DMS 273 (cell line): Measurements from ENCODE around the gene OXGR1.
"Not testable (repeated sequence)": the region's sequence is repeated elsewhere in the genome, so short reads cannot be mapped to it uniquely, and the experiment has no call there.

Source experiments
- DNase-seq: peaks from one replicate; lab custom pipeline; 2025; ENCODE audit not compliant: unreplicated experiment; lab: John Stamatoyannopoulos, UW

Gene OXGR1

DNA sequence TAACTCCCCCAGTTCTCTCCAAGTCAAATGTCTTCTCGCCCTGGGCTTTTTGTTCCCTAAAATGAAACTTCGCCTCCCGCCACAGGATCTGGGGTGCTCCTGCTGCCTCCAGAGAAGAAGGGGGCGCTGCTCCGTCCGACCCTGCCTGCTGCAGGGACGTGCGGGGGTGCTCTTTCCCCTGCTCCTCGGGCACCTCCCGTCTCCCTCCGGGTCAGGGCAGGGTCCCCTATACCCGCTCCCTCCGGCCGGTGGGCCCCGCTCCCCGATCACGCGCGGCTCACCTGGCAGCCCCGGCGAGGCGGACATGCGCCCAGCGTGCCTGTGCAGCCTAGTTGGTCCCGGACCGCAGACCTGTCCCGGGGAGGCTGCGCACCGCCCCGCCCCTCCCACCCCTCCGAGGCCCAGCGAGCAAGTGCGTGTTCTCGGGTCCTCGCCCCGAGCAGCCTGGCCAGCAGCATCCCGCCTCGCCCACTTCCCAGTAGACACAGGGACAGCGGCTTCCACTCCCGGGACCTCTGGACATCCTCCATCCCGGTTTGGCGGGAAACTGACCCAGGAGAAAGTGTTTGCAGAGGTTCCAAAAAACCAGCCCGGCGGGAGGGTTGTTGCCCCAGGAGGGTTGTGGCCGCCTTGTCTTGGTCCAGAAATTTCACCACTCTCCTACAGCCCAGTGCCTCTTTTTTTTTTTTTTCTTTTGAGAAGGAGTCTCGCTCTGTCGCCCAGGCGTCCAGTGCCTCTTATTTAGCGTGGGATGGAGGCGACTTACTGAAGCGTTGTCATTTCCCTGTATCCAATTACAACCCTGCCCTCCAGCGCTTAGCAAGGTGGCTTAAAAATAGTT is at the start of gene OXGR1:
Gene OXGR1, minus strand, starts transcription at position 460 of the 841 bp plus-strand sequence. CDS start 6,717 bp downstream, outside the sequence.
- DNase-seq = peak; percentile 38

DNA sequence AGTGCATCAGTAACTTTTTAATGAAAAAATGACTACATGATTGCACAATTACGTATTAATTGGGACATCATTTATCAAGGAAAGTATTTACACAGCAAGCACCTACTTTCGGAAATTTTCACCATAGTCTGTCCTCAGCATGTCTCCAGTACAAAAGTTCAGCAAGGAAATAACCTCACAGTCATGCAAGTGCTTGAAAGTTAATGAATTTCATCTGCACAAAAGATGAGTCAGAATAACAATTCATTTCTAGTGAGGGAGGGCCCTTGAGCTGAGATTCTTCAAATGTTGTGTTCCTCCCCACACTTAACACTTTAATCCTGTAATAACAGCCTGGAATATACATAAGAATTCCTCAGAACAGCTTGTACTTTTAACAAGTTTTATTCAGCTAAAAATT is 49.0 kb upstream of the OXGR1 start:
- DNase-seq = no peak

DNA sequence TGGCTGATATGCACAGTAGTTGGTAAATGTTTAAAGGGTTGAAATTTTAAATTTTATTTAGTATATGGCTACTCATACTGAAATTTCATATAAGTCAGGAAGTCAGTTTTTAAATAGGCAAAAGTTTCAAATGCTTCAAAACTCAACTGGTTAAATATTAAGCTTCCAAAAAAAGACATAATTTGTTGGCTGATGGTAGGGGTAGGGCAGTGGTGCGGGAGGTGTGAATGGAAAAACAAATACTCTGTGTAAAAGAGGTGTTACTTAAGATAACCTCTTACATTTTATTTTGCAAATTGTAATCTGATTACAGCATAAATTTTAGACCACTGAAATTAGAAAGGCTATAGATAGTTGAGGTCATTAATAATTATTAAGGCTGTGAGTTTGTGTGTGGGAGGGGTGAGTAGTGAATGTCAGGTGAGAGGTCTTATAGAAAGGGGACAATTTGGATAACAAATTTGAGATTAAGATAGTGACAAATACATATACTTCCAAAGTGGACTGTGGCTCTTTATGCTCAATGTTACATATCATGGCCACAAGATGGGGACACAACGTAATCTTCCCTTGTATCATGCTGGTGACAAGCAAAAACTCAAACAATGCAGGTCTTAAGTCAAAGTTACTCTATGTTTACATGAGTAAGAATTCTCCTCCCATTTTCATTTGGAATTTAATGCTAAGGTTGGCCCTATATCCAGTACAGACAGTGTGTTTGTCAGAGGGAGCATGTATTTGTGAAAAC is 36.6 kb upstream of the OXGR1 start:
- peak; percentile 45 for DNase-seq

DNA sequence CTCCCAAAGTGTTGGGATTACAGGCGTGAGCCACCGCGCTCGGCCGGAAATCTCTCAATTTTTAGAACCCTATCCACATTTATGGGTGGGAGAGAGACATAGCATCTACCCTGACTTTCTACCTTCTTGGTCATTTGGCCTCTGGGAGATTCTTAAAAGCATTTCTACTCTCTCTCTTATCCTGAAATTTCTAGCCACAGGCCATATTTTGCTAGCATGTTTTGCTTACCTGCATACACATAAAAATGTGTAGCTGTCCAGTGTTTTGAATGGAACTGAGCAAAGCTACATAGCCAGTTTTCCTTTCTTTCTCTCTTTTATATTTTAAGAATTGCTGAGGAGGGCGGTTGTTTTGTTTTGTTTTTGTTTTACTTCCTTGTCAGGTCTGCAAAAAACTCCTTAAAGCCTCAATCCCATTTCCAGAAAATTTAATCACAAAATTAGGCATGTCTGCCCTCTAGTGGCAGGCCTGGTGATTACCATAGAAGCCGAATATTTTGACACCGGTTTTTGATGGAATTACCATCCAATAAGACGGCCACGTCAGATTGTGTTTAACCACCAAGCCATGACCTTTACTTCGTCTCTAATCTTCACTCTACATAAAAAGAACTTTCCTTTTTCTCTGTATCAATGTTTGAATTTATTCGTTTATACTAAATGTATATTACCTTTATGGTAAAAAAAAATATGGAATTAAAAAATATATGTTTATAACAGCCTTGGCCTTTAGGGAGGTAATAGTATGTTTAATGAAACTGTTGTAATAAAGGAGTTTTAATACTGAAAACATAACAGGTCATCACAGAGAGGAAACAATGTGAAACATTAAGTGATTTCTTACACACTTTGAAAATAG is 34.4 kb upstream of the OXGR1 start:
- DNase-seq = peak; percentile 70

DNA sequence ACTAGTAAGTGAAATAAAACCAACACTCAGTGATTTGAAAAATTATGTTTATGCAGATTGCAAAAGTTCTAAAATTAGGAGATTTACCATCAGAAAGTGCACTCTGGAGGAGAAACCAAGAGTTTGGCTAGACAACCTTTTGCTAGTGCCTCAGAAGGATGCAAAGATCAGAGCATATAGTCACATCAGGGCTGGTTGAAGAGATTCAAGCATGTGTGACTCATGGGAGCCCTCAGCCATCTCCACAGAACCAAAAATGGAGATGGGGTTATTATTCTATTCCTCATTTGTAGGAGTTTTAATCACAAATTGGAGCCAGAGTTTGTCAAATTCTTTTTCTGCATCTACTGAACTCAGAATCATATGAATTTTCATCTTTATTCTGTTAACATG is 32.9 kb upstream of the OXGR1 start:
- no peak for DNase-seq

DNA sequence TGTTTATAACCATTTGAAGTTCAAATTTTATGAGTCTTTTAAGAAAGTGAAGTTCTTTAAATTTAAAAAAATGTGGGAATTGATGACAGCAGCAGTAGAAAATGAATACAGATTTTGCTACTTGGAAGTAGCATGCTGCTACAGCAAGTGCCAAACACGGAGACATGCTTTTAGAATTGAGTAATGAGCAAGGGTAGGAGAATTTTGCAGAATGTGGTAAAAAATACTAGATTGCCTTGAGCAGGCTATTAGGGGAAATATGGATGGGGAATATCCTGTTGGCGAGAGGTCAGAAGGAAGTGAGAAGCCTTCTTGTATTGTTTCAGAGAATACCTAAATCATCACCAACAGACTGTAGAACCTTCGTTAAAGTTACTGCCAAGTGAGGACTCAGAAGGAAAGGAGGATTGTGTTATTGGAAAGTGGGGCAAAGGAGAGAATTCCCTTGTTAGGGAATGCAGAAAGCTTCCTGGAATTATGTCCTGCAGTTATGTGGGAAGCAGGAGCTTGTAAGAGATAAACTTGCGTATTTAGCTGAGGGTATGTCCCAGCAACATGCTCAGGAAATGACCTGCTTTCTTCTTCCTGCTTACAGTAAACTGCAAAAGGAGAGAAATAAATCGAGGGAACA is 32.4 kb upstream of the OXGR1 start:
- DNase-seq = no peak

DNA sequence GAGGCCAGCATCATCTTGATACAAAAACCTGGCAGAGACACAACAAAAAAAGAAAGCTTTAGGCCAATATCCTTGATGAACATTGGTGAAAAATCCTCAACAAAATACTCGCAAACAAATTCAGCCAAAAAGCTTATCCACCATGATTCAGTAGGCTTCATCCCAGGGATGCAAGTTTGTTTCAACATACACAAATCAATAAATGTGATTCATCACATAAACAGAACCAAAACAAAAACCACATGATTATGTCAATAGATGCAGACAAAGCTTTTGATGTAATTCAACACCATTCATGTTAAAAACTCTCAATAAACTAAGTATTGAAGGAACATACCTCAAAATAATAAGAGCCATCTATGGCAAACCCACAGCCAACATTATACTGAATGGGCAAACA is 29.5 kb upstream of the OXGR1 start:
- DNase-seq = not testable (repeated sequence)

DNA sequence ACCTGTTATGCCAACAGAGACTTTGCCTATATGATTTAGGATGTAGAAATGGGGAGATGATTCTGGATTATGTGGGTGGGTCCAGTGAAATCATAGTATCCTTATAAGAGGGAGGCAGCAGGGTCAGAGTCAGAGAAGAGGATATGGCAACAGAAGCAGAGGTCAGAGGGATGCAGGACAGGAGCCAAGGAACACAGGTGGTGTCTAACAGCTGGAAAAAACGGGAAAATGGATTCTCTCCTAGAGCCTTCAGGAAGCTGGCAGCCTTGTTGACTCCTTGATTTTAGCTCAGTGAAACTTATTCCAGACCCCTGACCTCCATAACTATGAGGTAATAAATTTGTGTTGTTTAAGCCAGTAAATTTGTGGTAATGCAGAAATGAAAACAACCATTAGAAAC is 28.8 kb upstream of the OXGR1 start:
- no peak for DNase-seq

DNA sequence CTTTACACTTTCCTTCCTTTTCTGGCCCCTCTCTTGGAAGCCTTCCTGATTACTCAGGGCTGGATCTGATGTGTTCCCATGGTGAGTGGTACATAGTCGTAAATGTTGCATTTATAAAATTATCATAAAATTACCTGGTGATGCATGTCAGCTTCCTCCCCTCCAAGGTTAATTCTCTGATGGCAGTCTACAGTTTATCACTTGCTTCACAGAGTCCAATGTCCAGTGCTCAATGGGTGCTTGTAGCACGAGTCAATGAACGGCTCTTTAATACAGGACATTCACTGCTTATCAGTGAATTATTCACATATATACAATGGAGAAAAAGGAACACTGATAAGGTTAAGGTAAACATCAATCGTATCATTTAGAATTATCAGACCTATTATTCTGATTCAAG is 27.0 kb upstream of the OXGR1 start:
- DNase-seq = no peak

DNA sequence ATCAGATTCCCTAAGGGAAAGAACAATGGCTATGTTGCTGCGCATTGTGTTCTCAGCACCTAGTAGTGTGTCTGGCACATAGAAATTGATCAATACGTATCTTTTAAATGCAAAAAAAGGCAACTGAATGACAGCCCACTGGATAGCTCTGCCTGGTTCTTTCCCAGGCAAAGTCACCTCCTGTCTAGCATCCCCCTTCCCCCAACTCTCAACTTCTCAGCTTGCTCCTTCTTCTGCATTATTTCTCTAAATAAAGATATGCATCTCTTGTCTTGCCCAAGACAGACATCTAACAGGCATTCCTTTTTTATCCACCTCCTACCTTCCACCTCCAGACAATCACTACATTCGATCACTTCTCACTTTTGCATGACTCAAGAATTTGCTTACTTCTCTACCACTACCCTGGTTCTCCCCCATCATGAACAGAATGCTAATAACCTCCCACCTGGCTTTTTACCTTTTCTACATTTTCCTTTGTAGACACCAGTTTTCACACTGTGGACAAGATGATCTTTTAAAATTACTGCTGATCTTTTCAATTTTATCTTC is 26.5 kb upstream of the OXGR1 start:
- no peak for DNase-seq

DNA sequence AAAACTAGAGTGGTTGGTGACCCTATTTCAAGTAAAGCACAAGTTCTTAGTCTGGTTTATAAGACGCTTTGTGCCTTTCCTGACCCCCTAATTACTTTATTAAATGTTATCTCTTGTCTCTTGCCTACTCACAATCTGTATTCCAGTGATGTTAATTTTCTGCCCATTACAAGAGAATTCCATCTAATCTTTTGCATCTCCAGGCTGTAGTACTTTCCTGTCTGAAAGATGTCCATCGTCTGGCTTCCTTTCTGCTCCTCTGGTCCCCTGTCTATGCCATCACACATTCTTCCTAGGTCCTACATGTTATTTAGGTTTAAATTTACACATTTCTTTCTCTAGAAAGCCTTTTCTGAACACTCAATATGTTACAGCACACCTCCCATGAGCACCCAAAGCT is 25.9 kb upstream of the OXGR1 start:
- DNase-seq = no peak

DNA sequence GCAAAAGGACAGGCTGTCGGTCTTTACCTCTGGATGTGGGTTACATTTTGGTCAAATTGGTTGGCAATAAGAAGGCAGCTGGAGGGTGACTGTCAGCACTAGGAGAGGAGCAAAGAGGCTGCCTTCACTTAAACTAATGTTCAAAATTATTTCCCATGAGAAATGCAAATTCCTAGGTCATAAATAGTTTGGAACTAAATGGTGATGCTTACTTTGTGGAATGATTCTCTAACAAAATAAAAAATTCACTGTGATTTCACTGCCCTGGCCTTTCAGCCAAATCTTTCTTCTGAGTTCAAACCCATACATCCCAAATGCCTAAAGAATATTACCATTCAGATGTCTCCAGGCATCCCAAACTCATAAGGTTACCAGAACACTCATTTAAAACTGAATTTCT is 25.0 kb upstream of the OXGR1 start:
- no peak for DNase-seq

DNA sequence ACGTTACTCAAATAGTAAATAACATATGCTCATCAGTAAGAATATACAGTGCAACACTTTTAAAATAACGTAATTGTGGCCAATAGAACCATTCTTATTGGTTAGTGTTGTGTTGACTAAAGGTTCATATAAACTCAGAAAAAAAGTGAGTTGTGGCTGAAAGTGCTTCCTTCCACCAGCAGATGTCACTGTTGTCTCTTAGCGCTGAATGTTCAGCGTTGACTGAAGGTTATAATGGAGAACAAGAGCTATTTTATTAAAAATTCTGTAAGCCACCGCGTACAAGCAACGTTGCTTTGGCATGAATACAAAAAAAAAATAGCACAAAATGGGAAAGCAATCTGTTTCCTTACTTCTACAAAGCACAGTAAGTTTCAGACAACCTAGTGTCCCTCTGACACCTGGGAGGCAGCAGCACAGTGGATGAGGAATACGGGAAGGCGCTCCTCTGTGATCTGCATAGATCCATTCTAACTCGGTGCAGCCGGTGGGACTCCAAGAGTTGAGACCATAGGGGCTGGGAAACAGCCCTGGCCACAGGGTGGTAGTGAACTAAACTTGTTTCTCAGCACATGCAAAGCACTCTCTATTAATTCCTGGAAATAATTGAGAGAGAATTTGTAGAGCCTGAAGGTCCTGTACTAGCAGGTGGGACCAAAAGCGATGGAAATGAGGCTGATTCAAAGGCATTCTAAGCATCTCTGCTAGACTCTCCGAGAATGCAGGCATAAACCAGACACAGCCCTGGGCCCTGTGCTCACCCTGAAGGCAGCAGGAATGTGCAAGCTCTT is 23.9 kb upstream of the OXGR1 start:
- peak; percentile 65 for DNase-seq

DNA sequence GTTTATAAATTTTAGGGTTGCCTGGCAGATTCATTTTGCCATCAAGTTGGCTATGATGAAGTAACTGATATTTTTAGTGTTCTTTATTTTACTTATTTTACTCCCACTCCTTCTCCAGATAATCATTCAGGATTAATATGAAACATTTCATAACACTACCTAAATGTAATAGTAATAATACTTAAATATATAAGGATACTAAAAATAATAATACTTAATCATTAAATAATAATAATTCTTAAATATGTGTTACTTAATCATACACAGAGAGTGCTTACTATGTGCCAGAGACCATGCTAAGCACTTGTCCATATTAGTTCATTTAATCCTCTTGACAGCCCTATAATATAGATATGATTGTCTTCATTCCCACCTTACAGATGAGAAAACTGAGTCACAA is 23.0 kb upstream of the OXGR1 start:
- no peak for DNase-seq

DNA sequence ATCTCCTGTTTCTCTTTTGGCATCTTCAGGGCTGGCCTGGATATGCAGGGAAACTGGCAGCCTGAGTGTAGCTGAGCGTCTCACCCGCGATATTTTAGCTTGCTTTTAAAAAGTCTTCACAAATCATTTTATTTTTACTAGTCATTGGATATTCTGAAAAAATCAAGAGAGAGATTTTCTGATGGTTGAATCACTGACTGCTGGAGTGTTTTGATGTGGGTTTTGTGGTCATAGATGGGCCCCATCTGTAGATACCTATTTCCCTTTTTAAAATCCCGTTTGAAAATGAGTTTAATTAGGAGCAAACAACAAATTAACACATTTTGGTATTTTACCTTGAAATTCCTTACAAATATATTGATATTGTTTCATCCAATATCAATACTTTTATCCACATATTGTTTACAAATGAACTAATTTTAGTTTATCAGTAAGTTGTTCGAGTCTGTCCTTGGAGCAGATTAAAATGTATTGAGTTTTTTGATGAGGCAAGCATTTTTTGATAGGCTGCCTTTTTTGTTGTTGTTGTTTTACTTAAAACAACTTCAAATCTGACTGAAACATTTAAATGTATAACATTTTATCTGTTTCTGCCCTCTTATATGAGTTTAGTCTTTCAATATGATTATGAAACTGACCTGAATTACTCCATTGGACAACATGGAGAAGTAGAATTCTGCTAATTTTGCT is 21.5 kb upstream of the OXGR1 start:
- DNase-seq = no peak

DNA sequence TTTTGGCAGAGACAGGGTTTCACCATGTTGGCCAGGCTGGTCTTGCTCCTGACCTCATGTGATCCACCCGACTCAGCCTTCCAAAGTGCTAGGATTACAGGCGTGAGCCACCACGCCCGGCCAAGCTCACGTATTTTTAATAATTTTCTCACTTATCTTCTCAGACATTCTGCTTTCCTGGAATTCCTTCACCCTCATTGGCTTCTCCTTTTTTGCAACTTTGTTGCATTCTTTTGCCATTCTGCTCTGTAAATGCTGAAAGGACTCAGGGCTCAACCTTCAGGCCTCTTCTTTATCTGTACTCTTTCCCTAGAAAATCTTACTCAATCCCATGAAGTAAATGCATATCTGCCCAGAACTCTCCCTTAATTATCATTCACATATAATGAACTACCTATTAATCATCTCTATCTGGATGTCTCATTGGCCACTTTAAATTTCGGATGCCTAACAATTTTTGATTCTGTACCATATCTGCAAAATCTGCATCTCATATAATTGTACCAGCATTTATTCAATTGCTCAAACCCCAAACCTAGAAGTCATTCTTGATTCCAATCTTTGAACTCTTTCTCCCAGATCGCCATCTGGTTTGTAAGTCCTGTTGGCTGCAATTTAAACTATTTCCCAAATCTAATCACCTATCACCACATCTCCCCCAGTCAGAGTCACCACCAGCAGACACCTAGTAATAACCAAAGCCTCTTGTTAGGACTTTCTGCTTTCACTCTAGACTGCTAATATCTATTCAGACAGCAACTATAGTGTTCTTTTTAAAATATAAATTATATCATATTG is 18.2 kb upstream of the OXGR1 start:
- no peak for DNase-seq

DNA sequence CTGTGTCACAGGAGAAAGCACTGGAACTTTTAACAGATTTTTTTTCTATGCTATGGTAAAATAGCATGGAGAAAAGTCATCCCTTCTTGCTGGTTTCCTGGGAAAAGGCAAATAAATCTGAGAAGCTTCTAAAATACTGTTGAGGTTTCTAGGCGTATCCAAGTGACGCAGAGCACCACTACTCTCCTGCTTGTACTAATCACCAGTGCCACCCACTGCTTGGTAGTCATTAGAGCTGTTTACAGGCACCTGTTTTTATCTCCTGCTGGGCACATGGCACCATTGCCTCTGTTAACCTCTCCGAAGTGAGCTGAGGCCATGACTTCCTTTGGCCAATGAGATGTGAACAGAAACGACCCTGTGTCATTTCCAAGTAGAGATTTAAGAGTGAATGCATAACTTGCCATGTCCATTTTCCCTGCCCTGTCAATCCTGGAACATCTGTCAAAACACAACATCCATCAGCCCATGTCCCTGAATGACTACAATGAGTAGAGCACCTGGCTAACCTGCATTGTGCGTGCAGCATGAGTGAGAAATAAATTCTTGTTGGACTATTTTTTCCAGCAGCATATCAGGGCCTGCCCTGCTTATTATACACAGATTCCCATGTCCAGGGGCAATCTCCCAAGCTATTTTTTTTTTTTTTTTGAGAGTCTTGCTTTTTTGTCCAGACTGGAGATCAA is 17.3 kb upstream of the OXGR1 start:
- DNase-seq = no peak

DNA sequence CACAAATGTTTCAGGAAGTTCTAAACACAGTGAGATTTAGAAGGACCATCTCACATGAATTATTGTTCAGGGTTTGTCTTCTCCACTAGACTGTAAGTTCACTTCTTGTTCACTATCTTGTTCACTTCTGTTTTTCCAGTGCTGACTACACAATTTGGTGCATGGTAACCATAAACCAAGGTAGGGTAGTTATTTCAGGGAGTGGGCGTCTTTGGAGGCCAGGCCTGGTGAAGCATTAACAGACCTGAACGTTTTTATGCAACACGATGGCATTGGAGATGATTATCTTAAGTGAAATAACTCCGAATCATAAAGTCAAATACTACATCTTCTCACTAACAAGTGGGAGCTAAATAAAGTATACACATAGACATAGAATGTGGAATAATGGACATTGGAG is 14.4 kb upstream of the OXGR1 start:
- DNase-seq = no peak
